Measurements from ENCODE around the gene CAPN8. TPM values are rescaled to one million over a fixed set of nuclear protein-coding genes. Genes with fewer than 3 reads are reported as not detected.

CAPN8 gene
- total RNA-seq, 2 experiments from 2014 or later = 0.27 to 0.34 TPM

DNA sequence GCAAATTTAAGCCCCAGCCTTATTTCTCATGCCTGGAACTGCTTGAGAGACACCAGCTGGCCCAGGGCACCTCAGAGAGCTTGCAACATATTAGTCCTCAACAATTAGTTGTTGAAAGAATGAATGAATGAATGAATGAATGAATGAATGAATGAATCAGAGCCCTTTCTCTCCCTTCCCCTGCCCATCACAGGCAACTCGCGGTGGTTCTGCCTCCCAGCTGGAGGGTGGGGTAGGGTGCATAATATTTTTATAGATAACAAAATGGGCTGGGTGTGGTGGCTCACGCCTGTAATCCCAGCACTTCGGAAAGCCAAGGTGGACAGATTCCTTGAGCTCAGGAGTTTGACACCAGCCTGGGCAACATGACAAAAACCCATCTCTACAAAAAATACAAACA lies 162.2 kb downstream of the CAPN8 start:
- no peak overlapping the region for H3K4me3 ChIP-seq (ENCODE audit: low read length)
- Mint-ChIP-seq H3K27ac (no peak overlapping the region), H3K27me3 (no peaks in the 10 kb centered on the region), H3K4me3 (no peak overlapping the region), H3K4me1 (ENCODE audit: low read depth) (peaks cover 6% of the 10 kb centered on the region), H3K36me3 (ENCODE audit: low read depth) (no peaks in the 10 kb centered on the region), H3K9me3 (no peaks in the 10 kb centered on the region)
- H3K4me1 ChIP-seq (ENCODE audit: insufficient read depth, low read length) = no peaks in the 10 kb centered on the region
- H3K9me3 ChIP-seq (ENCODE audit: control insufficient read depth in 1 of 2, insufficient read depth in 1 of 2, low read length in 2 of 2) = no peaks in the 10 kb centered on the region
- H3K27me3 ChIP-seq (ENCODE audit: control insufficient read depth in 1 of 2, insufficient read depth in 2 of 2, low read length in 2 of 2) = no peaks in the 10 kb centered on the region
- intact Hi-C loops (cut with DNase I, micrococcal nuclease) = no loop called here
- CTCF ChIA-PET = no interaction called here
- TF ChIP-seq CTCF (IDR thresholded peaks at IDR 0.05) = no peak
- H3K36me3 ChIP-seq (ENCODE audit: insufficient read depth, low read length) = no peaks in the 10 kb centered on the region
- DNase-seq = no peak
- POLR2A ChIA-PET = interaction anchor here (1.3 kb wide), 1 partner anchor 11 kb away, joined by 4 read pairs; no protein-coding TSS in a partner anchor
- H3K27ac ChIP-seq (ENCODE audit: low read depth in 1 of 2, low read length in 2 of 2) = no peak overlapping the region
- ATAC-seq (ENCODE audit: poor library complexity) = no peak

- peaks cover 6% of the 10 kb centered on the region for H3K4me1 Mint-ChIP-seq (ENCODE audit: low read depth)
- CTCF ChIA-PET = no interaction called here
- Histone ChIP-seq H3K27ac (ENCODE audit: low read depth in 1 of 2, low read length in 2 of 2) (no peak overlapping the region), H3K9me3 (ENCODE audit: control insufficient read depth in 1 of 2, insufficient read depth in 1 of 2, low read length in 2 of 2) (no peaks in the 10 kb centered on the region), H3K27me3 (ENCODE audit: control insufficient read depth in 1 of 2, insufficient read depth in 2 of 2, low read length in 2 of 2) (no peaks in the 10 kb centered on the region), H3K4me3 (ENCODE audit: low read length) (no peak overlapping the region), H3K4me1 (ENCODE audit: insufficient read depth, low read length) (no peaks in the 10 kb centered on the region), H3K36me3 (ENCODE audit: insufficient read depth, low read length) (no peaks in the 10 kb centered on the region)
- no peak overlapping the region for H3K27ac Mint-ChIP-seq
- DNase-seq = no peak
- no peak for ATAC-seq (ENCODE audit: poor library complexity)
- no peak overlapping the region for H3K4me3 Mint-ChIP-seq
- no peaks in the 10 kb centered on the region for H3K36me3 Mint-ChIP-seq (ENCODE audit: low read depth)
- H3K9me3 Mint-ChIP-seq = no peaks in the 10 kb centered on the region
- POLR2A ChIA-PET = no interaction called here
- intact Hi-C loops (cut with DNase I, micrococcal nuclease) = no loop called here
- no peak for TF ChIP-seq CTCF (IDR thresholded peaks at IDR 0.05)
- no peaks in the 10 kb centered on the region for H3K27me3 Mint-ChIP-seq
Observed at GRCh38 chr1:223500560-223501425, 164.7 kb downstream of the CAPN8 start.

- Mint-ChIP-seq H3K4me3 (no peak overlapping the region), H3K9me3 (no peaks in the 10 kb centered on the region), H3K36me3 (ENCODE audit: low read depth) (no peaks in the 10 kb centered on the region), H3K27me3 (no peaks in the 10 kb centered on the region), H3K4me1 (ENCODE audit: low read depth) (peaks cover 1% of the 10 kb centered on the region), H3K27ac (no peak overlapping the region)
- DNase-seq (no peak), ATAC-seq (ENCODE audit: poor library complexity) (no peak)
- H3K36me3 ChIP-seq (ENCODE audit: insufficient read depth, low read length) = no peaks in the 10 kb centered on the region
- no peaks in the 10 kb centered on the region for H3K9me3 ChIP-seq (ENCODE audit: control insufficient read depth in 1 of 2, insufficient read depth in 1 of 2, low read length in 2 of 2)
- ChIA-PET CTCF (no interaction called here), POLR2A (no interaction called here)
- H3K27ac ChIP-seq (ENCODE audit: low read depth in 1 of 2, low read length in 2 of 2) = no peak overlapping the region
- TF ChIP-seq CTCF (IDR thresholded peaks at IDR 0.05) = no peak
- intact Hi-C loops (cut with DNase I, micrococcal nuclease) = no loop called here
- H3K4me1 ChIP-seq (ENCODE audit: insufficient read depth, low read length) = no peaks in the 10 kb centered on the region
- no peaks in the 10 kb centered on the region for H3K27me3 ChIP-seq (ENCODE audit: control insufficient read depth in 1 of 2, insufficient read depth in 2 of 2, low read length in 2 of 2)
- H3K4me3 ChIP-seq (ENCODE audit: low read length) = no peak overlapping the region
Observed at GRCh38 chr1:223496883-223497282, 168.6 kb downstream of the CAPN8 start.

Data from CD4-positive, alpha-beta T cell (primary cell).